Breast epithelium (tissue), 3 donors: ENCODE data around the gene DUSP7.

Source experiments
- CTCF ChIP-seq, 3 donors: fragments of 450-650 bp; IDR thresholded peaks; one replicate each; pipeline ENCODE4 v1.5.1; 2016 to 2017; ENCODE audit warnings: antibody characterized with exemption in 3 of 3, mild to moderate bottlenecking in 3 of 3, moderate library complexity in 3 of 3
- POLR2A ChIP-seq: fragments of 450-650 bp; IDR thresholded peaks from one replicate; pipeline ENCODE4 v1.6.1; 2016; ENCODE audit warnings: antibody characterized with exemption, mild to moderate bottlenecking, moderate library complexity
- POLR2AphosphoS5 ChIP-seq, 3 donors: sonication (generic); formaldehyde crosslinking; IDR thresholded peaks; one replicate each; pipeline ENCODE4 v1.6.1; 2017; ENCODE audit warnings: antibody characterized with exemption in 3 of 3

GRCh38 chr3:52036222-52036694 lies 20.1 kb downstream of the DUSP7 start:
- TF ChIP-seq CTCF (IDR thresholded peaks at IDR 0.05) (no peak), POLR2A (no peak), POLR2AphosphoS5 (IDR thresholded peaks at IDR 0.05) (no peak)
